ENCODE results near the gene SGO1.
A peak's percentile ranks its signal among the peaks of the same experiment; 100 is the strongest.

The SGO1 gene

GRCh38 chr3:20185679-20186599 is at the start of gene SGO1:
Gene SGO1 (minus strand): TSS chr3:20186206. CDS start chr3:20184027, 2,179 bp downstream.
- peak; percentile 96 for DNase-seq (ENCODE audit: low read depth)
- TF ChIP-seq, protein P1, sequence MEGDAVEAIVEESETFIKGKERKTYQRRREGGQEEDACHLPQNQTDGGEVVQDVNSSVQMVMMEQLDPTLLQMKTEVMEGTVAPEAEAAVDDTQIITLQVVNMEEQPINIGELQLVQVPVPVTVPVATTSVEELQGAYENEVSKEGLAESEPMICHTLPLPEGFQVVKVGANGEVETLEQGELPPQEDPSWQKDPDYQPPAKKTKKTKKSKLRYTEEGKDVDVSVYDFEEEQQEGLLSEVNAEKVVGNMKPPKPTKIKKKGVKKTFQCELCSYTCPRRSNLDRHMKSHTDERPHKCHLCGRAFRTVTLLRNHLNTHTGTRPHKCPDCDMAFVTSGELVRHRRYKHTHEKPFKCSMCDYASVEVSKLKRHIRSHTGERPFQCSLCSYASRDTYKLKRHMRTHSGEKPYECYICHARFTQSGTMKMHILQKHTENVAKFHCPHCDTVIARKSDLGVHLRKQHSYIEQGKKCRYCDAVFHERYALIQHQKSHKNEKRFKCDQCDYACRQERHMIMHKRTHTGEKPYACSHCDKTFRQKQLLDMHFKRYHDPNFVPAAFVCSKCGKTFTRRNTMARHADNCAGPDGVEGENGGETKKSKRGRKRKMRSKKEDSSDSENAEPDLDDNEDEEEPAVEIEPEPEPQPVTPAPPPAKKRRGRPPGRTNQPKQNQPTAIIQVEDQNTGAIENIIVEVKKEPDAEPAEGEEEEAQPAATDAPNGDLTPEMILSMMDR (IDR thresholded peaks at IDR 0.05; ENCODE audit: low read depth, low read length, missing control alignments): peak; percentile 13
- in situ Hi-C loops (cut with HindIII; ENCODE audit: low sequenced_read_pairs): loop anchor here (10.0 kb wide), 1 partner anchor 301 kb away; no protein-coding TSS in a partner anchor
- H3K4me3 ChIP-seq (ENCODE audit: low read depth, low read length): peak within 1 kb of the TSS; percentile 90

DNA sequence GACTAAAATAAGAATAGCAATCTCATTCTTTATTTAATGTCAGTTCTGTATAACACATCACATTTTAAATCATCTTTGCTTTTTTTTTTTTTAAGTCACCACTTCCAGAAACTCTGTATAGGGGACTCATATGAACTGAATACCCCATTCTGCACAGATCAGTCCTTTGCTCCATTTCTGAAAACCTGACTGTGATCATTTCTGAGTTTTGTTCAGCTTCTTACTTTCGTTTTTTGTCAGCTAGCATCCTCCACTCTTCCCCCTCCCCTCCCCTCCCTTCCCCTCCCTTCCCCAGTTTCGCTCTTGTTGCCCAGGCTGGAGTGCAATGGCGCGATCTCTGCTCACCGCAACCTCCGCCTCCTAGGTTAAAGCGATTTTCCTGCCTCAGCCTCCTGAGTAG is 49.8 kb upstream of the SGO1 start:
- in situ Hi-C loops (cut with HindIII; ENCODE audit: low sequenced_read_pairs): no loop called here
- DNase-seq (ENCODE audit: low read depth): no peak
- TF ChIP-seq, protein P1 (IDR thresholded peaks at IDR 0.05; ENCODE audit: low read depth, low read length, missing control alignments): no peak
- no peak overlapping the region for H3K4me3 ChIP-seq (ENCODE audit: low read depth, low read length)

- no peak overlapping the region for H3K4me3 ChIP-seq (ENCODE audit: low read depth, low read length)
- TF ChIP-seq, protein P1 (IDR thresholded peaks at IDR 0.05; ENCODE audit: low read depth, low read length, missing control alignments): no peak
- in situ Hi-C loops (cut with HindIII; ENCODE audit: low sequenced_read_pairs): no loop called here
- DNase-seq (ENCODE audit: low read depth): no peak
These were observed 47.1 kb upstream of the SGO1 start for GRCh38 chr3:20232906-20233780.

DNA sequence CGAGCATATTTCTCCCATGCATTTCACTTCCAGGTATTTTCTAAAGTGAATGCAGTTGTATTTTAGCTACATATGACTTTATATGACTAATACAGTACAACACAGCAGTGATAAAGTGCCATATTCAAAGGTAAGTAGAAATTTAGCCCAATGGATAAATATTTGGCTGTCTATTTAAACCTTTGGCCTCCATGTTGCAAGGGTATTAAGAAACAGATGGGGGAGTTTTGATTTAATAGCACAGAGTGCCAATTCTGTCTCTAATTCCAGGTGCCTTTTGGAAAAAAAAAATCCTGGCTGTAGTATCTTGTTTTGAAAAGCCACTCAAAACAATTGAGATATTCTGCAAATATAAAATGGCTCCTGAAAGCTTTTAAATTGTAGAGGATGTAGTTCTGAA is 44.9 kb upstream of the SGO1 start:
- in situ Hi-C loops (cut with HindIII; ENCODE audit: low sequenced_read_pairs): no loop called here
- no peak for DNase-seq (ENCODE audit: low read depth)
- H3K4me3 ChIP-seq (ENCODE audit: low read depth, low read length): no peak overlapping the region
- TF ChIP-seq, protein P1 (IDR thresholded peaks at IDR 0.05; ENCODE audit: low read depth, low read length, missing control alignments): no peak

- in situ Hi-C loops (cut with HindIII; ENCODE audit: low sequenced_read_pairs): no loop called here
- peak; percentile 64 for DNase-seq (ENCODE audit: low read depth)
- no peak overlapping the region for H3K4me3 ChIP-seq (ENCODE audit: low read depth, low read length)
- TF ChIP-seq, protein P1 (IDR thresholded peaks at IDR 0.05; ENCODE audit: low read depth, low read length, missing control alignments): peak; percentile 56
These were observed 39.8 kb upstream of the SGO1 start for GRCh38 chr3:20225769-20226168.

GRCh38 chr3:20222274-20222673 is 36.3 kb upstream of the SGO1 start:
- no peak overlapping the region for H3K4me3 ChIP-seq (ENCODE audit: low read depth, low read length)
- no peak for DNase-seq (ENCODE audit: low read depth)
- TF ChIP-seq, protein P1 (IDR thresholded peaks at IDR 0.05; ENCODE audit: low read depth, low read length, missing control alignments): no peak
- in situ Hi-C loops (cut with HindIII; ENCODE audit: low sequenced_read_pairs): no loop called here

Data from astrocyte of the cerebellum (primary cell).